GM12892 (cell line): Measurements from ENCODE around the gene CASQ2.

Experiments used
- DNase-seq: peaks from one replicate; pipeline ENCODE4 v3.0.0; 2011; ENCODE audit not compliant: insufficient read length
- FAIRE-seq: peaks from 2 replicates; lab custom pipeline; 2011; peaks lifted over from hg19 to GRCh38; lab: Jason Lieb, UNC
- POLR2A ChIP-seq: IDR thresholded peaks from 2 replicates; pipeline ENCODE4 v1.6.1; 2011; ENCODE audit warnings: low read depth, low read length, control low read depth
- POLR2AphosphoS5 ChIP-seq: IDR thresholded peaks from 2 replicates; pipeline ENCODE4 v1.6.1; 2011; ENCODE audit warnings: low read depth, low read length, control low read depth
- TAF1 ChIP-seq: IDR thresholded peaks from 2 replicates; pipeline ENCODE4 v1.6.1; 2011; ENCODE audit warnings: low read depth, mild to moderate bottlenecking, control low read depth, low read length, borderline replicate concordance

The CASQ2 gene

GRCh38 chr1:115654125-115654524 lies 114.4 kb downstream of the CASQ2 start:
- FAIRE-seq = no peak
- TF ChIP-seq POLR2A (no peak), POLR2AphosphoS5 (no peak), TAF1 (no peak)
- no peak for DNase-seq

- DNase-seq (no peak), FAIRE-seq (no peak)
- TF ChIP-seq TAF1 (no peak), POLR2A (no peak), POLR2AphosphoS5 (no peak)
Observed at GRCh38 chr1:115652236-115652788, 116.2 kb downstream of the CASQ2 start.

GRCh38 chr1:115651391-115651790 lies 117.1 kb downstream of the CASQ2 start:
- TF ChIP-seq POLR2A (no peak), POLR2AphosphoS5 (no peak), TAF1 (no peak)
- no peak for DNase-seq
- no peak for FAIRE-seq

GRCh38 chr1:115650961-115651360 lies 117.6 kb downstream of the CASQ2 start:
- no peak for TF ChIP-seq POLR2A
- no peak for TF ChIP-seq TAF1
- TF ChIP-seq POLR2AphosphoS5 = no peak
- FAIRE-seq = no peak
- no peak for DNase-seq
